Amniotic stem cell (primary cell): ENCODE results near the gene GUCY1A1.
"Not testable (repeated sequence)": the region's sequence is repeated elsewhere in the genome, so short reads cannot be mapped to it uniquely, and the experiment has no call there.

Experiments used
- DNase-seq: peaks from one replicate; lab custom pipeline; 2025; lab: John Stamatoyannopoulos, UW

Gene GUCY1A1, protein sequence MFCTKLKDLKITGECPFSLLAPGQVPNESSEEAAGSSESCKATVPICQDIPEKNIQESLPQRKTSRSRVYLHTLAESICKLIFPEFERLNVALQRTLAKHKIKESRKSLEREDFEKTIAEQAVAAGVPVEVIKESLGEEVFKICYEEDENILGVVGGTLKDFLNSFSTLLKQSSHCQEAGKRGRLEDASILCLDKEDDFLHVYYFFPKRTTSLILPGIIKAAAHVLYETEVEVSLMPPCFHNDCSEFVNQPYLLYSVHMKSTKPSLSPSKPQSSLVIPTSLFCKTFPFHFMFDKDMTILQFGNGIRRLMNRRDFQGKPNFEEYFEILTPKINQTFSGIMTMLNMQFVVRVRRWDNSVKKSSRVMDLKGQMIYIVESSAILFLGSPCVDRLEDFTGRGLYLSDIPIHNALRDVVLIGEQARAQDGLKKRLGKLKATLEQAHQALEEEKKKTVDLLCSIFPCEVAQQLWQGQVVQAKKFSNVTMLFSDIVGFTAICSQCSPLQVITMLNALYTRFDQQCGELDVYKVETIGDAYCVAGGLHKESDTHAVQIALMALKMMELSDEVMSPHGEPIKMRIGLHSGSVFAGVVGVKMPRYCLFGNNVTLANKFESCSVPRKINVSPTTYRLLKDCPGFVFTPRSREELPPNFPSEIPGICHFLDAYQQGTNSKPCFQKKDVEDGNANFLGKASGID

GRCh38 chr4:155666344-155667221 is at the start of gene GUCY1A1:
Gene GUCY1A1 (plus strand): TSS chr4:155666848. CDS start chr4:155696868, 30,020 bp downstream.
- DNase-seq: no peak

DNA sequence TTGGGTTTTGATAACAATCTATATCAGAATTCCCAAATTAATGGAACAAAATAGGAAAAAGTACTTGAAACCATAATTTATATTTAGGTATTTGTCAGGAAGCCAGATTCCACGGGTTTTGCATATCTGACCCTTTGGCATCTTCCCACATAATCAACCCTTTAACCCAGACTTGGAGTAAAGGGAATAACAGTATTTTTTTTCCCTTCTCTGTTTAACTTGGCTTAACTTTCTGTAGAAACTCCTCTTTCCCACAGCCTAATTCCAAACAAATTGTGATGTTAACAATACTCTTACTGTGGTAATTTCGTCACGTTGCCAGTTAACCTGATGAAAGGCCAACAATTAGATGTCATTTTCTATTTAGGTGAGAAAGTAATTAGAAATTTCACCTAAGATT is 49.4 kb upstream of the GUCY1A1 start:
- no peak for DNase-seq

GRCh38 chr4:155618183-155618838 is 48.3 kb upstream of the GUCY1A1 start:
- no peak for DNase-seq

GRCh38 chr4:155620637-155621036 is 46.0 kb upstream of the GUCY1A1 start:
- no peak for DNase-seq

- no peak for DNase-seq
These were observed 42.2 kb upstream of the GUCY1A1 start for GRCh38 chr4:155624478-155624877.

DNA sequence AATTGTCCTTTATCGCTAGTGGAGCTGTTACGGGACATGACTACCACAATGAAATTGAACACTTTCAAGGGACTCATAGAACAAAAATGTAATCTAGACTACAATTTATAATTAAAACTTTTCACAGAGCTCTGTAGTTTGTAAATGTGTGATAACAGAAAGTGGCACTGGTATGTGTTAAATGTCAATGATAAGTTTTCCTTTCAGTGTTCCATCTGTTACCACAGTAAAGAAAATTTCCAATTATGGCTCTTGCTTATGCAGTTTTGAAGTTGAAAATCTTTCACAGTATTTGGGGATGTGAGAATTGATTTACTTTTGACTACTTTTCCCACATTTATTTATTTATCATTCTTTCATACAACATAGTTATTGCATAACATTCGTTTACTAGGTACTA is 40.1 kb upstream of the GUCY1A1 start:
- DNase-seq: no peak

DNA sequence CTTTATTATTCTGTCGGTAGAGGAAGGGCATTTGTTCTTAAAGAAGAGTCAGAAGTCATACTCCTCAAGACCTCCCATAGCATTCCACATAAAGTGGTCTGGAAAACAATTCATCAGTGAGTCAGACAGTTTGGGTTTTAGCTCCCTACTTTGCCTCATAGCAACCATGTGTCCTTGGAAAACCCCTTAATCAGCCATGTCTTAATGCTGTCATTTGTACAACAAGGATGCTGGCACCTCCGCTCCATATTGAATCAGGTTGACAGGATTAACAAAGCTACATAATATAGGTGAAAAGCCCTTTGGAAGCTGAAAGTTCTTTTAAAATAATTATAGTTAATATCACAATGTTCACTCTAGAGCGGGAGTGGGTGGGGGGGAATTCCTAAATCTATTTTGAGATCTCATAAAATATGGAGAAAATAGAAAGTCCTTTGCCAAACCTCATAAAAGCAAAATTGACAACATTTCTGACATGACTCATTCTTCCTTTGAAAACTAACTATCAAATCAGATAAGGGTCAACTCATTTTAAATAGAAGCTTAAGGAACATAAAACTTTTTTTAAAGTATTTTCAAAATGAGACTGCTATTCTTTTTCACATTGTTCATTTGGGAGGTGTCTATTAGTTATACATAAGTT is 37.3 kb upstream of the GUCY1A1 start:
- peak; percentile 14 for DNase-seq

GRCh38 chr4:155629956-155630355 is 36.7 kb upstream of the GUCY1A1 start:
- no peak for DNase-seq

DNA sequence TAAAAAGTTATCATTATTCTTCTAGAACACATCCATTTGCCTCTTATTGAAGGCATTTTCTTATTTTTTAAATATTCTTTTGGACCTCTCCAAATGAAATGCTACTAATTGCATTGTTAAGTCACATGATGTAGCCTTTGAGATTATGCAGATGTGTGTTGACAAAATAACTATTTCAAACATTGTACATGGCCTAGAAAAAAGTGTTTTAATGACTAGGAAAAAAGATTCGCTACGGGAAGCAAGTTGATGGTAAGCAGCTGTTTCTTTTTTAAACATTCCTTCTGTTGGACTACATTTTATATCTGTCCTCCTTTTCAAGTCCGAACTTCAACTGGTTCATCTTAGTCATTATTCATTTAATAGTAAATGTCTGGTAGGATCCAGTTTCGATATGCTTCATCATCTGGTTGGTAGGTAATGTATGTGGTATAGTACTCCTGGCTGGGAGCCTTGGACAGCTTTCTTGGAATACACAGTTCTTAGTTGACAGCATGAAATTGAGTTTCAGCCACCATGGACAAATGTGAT is 34.3 kb upstream of the GUCY1A1 start:
- no peak for DNase-seq

- no peak for DNase-seq
These were observed 28.3 kb upstream of the GUCY1A1 start for GRCh38 chr4:155638195-155638965.

- no peak for DNase-seq
These were observed 26.7 kb upstream of the GUCY1A1 start for GRCh38 chr4:155639704-155640523.

DNA sequence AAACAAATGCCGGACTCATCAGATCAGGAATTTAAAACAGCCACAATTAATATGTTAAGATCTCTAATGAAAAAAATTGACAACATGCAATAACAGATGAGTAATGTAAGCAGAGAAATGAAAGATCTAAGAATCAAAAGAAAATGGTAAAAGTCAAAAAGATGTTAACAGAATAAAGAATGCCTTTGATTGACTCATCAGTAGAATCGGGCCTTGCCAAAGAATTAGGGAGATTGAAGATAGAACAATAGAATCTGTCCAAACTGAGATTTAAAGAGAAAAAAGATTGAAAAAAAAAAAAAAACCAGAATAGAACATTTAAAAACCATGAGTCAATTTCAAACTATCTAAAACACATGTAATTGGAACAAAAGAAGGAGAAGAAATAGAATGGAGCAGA is 25.9 kb upstream of the GUCY1A1 start:
- DNase-seq: no peak

- DNase-seq: no peak
These were observed 23.6 kb upstream of the GUCY1A1 start for GRCh38 chr4:155643087-155643486.

- DNase-seq: no peak
These were observed 20.6 kb upstream of the GUCY1A1 start for GRCh38 chr4:155646001-155646400.

DNA sequence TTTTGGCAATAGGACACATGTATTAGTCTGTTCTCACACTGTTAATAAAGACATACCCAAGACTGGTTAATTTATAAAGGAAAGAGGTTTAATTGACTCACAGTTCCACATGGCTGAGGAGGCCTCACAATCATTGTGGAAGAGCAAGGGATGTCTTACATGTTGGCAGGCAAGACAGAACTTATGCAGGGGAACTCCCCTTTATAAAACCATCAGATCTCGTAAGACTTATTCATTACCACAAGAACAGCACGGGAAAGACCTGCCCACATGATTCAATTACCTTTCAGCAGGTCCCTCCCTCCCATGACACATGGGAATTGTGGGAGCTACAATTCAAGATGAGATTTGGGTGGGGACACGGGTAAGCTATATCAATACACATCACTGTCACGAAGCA is 15.9 kb upstream of the GUCY1A1 start:
- not testable (repeated sequence) for DNase-seq

GRCh38 chr4:155653052-155653451 is 13.6 kb upstream of the GUCY1A1 start:
- DNase-seq: no peak

GRCh38 chr4:155656025-155656424 is 10.6 kb upstream of the GUCY1A1 start:
- no peak for DNase-seq

DNA sequence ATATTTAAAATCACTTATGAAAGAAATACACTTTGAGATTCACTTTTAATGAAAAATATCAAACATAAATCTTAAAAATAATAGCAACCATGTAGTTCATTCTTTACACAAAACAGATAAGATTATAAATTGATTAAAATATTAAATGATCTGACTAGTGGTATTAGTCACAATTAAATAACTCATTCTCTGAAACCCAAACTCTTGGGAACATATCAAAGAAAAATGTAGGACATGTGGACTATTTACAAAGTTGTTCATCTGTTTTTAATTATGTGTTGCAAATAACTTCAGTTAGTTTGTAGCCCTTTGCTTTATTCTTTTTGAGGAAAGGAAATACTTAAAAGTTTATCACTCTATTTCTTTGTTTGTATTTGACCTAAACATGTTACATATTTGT is 9.5 kb upstream of the GUCY1A1 start:
- DNase-seq: no peak

GRCh38 chr4:155657985-155658680 is 8.5 kb upstream of the GUCY1A1 start:
- no peak for DNase-seq
